GM12878 (cell line): Measurements from ENCODE around the gene ODAM. TPM values are rescaled to one million over a fixed set of nuclear protein-coding genes. Genes with fewer than 3 reads are reported as not detected.

Source experiments
- ATAC-seq: fragments of 200-7000 bp; cut with Tn5 transposase; 3 replicates; pipeline ENCODE4 v1.9.1; 2020; ENCODE audit warnings: mild to moderate bottlenecking, moderate library complexity
- BruUV-seq: library from RNA; stranded (reverse); fragments of 400-500 nt; replicated peaks from 2 replicates; lab custom pipeline; 2021; lab: Mats Ljungman, UMichigan
- CTCF ChIA-PET: fragments of 300-600 bp; sonication (Branson Sonifier 250); formaldehyde crosslinking; extraction: SDS; loops from one replicate; lab custom pipeline; 2021; ENCODE audit warnings: inconsistent platforms; lab: Yijun Ruan, JAX
- POLR2A ChIA-PET: fragments of 350-600 bp; formaldehyde crosslinking; extraction: SDS; loops from one replicate; lab custom pipeline; 2021; ENCODE audit warnings: inconsistent platforms; lab: Charles Lee
- RAD21 ChIA-PET: fragments of 300-600 bp; sonication (Branson Sonifier 250); formaldehyde crosslinking; loops from one replicate; lab custom pipeline; 2023; ENCODE audit warnings: antibody characterized with exemption; ENCODE audit not compliant: unreplicated experiment; lab: Charles Lee
- SMC1A ChIA-PET: fragments of 300-600 bp; sonication (Branson Sonifier 250); formaldehyde crosslinking; loops from one replicate; lab custom pipeline; 2023; ENCODE audit not compliant: unreplicated experiment, uncharacterized antibody; lab: Charles Lee
- DNase-seq: peaks from one replicate; pipeline ENCODE4 v3.0.0-alpha.2; 2011; ENCODE audit warnings: low read depth, low spot score
- FAIRE-seq: peaks from 3 replicates; lab custom pipeline; 2011; peaks lifted over from hg19 to GRCh38; lab: Jason Lieb, UNC
- H2AFZ ChIP-seq: 2 replicates; pipeline ENCODE4 v1.6.0; 2011; ENCODE audit warnings: low read depth, low read length, control low read depth; ENCODE audit not compliant: control insufficient read depth
- H3K27ac ChIP-seq: 2 replicates; pipeline ENCODE4 v1.5.1; 2011; ENCODE audit warnings: control low read depth; ENCODE audit not compliant: control insufficient read depth, insufficient read depth
- H3K27me3 ChIP-seq, 2 experiments: replicated peaks in 1 of 2; 2 replicates each; pipeline versions ENCODE4 v1.6.0 to v1.6.1; 2011; ENCODE audit warnings: low read length in 1 of 2; ENCODE audit not compliant: control insufficient read depth in 2 of 2, insufficient read depth in 2 of 2
- H3K36me3 ChIP-seq, 2 experiments: 2 replicates each; pipeline ENCODE4 v1.5.1; 2011; ENCODE audit warnings: low read length in 1 of 2; ENCODE audit not compliant: control insufficient read depth in 2 of 2, insufficient read depth in 2 of 2
- H3K4me1 ChIP-seq: 2 replicates; pipeline ENCODE4 v1.6.1; 2011; ENCODE audit warnings: mild to moderate bottlenecking, low read length, moderate library complexity, mixed read lengths; ENCODE audit not compliant: control insufficient read depth, insufficient read depth
- H3K4me2 ChIP-seq: 2 replicates; pipeline ENCODE4 v1.6.0; 2011; ENCODE audit warnings: control low read depth; ENCODE audit not compliant: control insufficient read depth, insufficient read depth
- H3K4me3 ChIP-seq: fragments of 200-600 bp; sonication (generic); 2 replicates; pipeline ENCODE4 v1.5.1; 2016
- H3K79me2 ChIP-seq: 2 replicates; pipeline ENCODE4 v1.6.0; 2011; ENCODE audit warnings: low read length; ENCODE audit not compliant: control insufficient read depth, insufficient read depth
- H3K9ac ChIP-seq: 2 replicates; pipeline ENCODE4 v1.8.0; 2011; ENCODE audit warnings: low read length, control low read depth, mixed read lengths; ENCODE audit not compliant: control insufficient read depth, insufficient read depth
- H3K9me3 ChIP-seq: replicated peaks from 3 replicates; pipeline ENCODE4 v1.5.1; 2011; ENCODE audit warnings: mild to moderate bottlenecking, low read length; ENCODE audit not compliant: control insufficient read depth, insufficient read depth
- H4K20me1 ChIP-seq: 2 replicates; pipeline ENCODE4 v1.6.0; 2011; ENCODE audit not compliant: control insufficient read depth, insufficient read depth
- CHD1 ChIP-seq: IDR thresholded peaks from 2 replicates; pipeline ENCODE4 v1.6.1; 2012; ENCODE audit warnings: low read depth, low read length, improper control_type of control experiment
- IKZF2 ChIP-seq, 2 experiments: fragments of 450-650 bp; IDR thresholded peaks; 2 replicates each; pipeline ENCODE4 v1.6.1; 2017; ENCODE audit warnings: mild to moderate bottlenecking in 2 of 2, moderate library complexity in 2 of 2
- PAX5 ChIP-seq: IDR thresholded peaks from 2 replicates; pipeline ENCODE4 v1.6.1; 2011; ENCODE audit warnings: low read depth, low read length, borderline replicate concordance
- RAD21 ChIP-seq: IDR thresholded peaks from 2 replicates; pipeline ENCODE4 v1.6.1; 2011; ENCODE audit warnings: mild to moderate bottlenecking, low read depth, low read length, moderate library complexity; ENCODE audit not compliant: insufficient read depth
- SUPT20H ChIP-seq: IDR thresholded peaks from 2 replicates; pipeline ENCODE4 v1.6.1; 2011; ENCODE audit warnings: low read depth, mild to moderate bottlenecking, low read length, moderate library complexity, borderline replicate concordance; ENCODE audit not compliant: control insufficient read depth
- WGBS: methylation state at CpG from one replicate; pipeline ENCODE4 v1.1.6; 2016; ENCODE audit warnings: low lambda C conversion rate; ENCODE audit not compliant: insufficient replicate concordance, insufficient coverage; ENCODE audit errors: missing lambda C conversion rate; 5-methylcytosine and 5-hydroxymethylcytosine counted together
- in situ Hi-C: fragments of 300-500 bp; cut with MboI; formaldehyde crosslinking; loops from 9 replicates; pipeline ENCODE4 v1.14.3; 2018; ENCODE audit warnings: mixed read lengths
- intact Hi-C: fragments of 100-400 bp; cut with micrococcal nuclease; formaldehyde crosslinking; loops from one replicate; pipeline ENCODE4 v1.14.2; 2022; ENCODE audit not compliant: unreplicated experiment
- polyA plus RNA-seq, 11 experiments: library from polyadenylated mRNA; depleted of rRNA in 4 of 11; unstranded in 6 of 11; stranded (reverse) in 5 of 11; fragments of >200 nt; fragmentation: Nextera tagmentation in 4 of 11; fragmentation: Illumina TruSeq in 1 of 11; extraction: Ambion mirVana in 4 of 11; extraction: Trizol in 1 of 11; gene quantifications; 1 replicate in 1 of 11; 2 replicates in 10 of 11; pipeline versions ENCODE4 v1.2.1 to v1.2.3, GENCODE V29; 2011 to 2016; ENCODE audit warnings: inconsistent platforms in 2 of 11, missing spikeins in 2 of 11, low read depth in 1 of 11
- total RNA-seq, 4 experiments: library from RNA; depleted of rRNA in 3 of 4; stranded (reverse); fragments of >200 nt in 3 of 4; fragmentation: Illumina TruSeq in 1 of 4; extraction: Trizol in 1 of 4; gene quantifications; 2 replicates each; pipeline versions ENCODE4 v1.2.1 to v1.2.3, GENCODE V29; 2013 to 2021
- TF ChIP-seq, protein P1 (sequence below): IDR thresholded peaks from 2 replicates; pipeline ENCODE4 v1.6.1; 2012; ENCODE audit warnings: mild to moderate bottlenecking, low read depth, low read length
- TF ChIP-seq, protein P2 (sequence below): fragments of 450-650 bp; IDR thresholded peaks from 2 replicates; pipeline ENCODE4 v1.6.1; 2018; ENCODE audit warnings: mild to moderate bottlenecking, low read depth, moderate library complexity; ENCODE audit not compliant: partially characterized antibody
- TF ChIP-seq, protein P3 (sequence below): IDR thresholded peaks from 2 replicates; pipeline ENCODE4 v1.6.1; 2012; ENCODE audit warnings: improper control_type of control experiment, low read depth, low read length; ENCODE audit not compliant: insufficient replicate concordance

Gene ODAM
- total and polyA plus RNA-seq, 10 of the 15 experiments (the other 5 are each of a cell fraction or from before 2014, with no cell fraction given) = not detected

DNA sequence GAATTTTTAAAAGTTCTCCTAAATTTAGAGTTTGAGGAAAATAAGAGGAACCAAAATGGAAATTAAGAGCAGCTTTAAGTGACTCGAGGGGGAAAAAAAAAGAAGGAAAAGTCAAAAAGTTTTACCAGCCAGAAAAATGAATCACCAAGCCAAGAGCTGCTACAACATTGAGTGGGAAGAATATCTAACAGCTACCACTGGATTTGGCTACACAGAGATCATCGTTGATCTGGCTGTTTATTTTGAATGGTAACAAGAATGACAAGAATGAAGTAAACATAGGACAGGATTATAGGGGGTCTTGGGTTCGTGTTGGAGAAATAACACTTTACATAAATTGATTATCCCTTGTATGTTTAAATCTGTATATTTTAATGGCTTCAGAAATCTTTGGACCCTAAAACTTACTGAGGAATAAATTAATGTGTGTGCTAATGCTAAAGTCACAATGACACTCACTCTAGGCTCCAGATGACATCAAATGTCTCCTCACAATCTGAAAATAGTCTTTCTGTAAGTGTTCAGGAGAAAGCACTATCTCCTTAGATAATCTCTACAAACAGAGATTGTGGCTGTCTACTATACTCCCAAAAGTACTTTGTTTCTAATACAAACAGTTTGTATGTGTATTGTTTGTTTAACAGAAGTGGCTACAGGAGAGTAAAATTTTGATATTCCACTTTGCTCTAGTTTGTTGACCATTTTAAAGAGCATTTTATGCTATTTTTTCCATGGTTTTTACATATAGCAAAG, 43.8 kb downstream of the ODAM start (continued):
- no peak for TF ChIP-seq SUPT20H
- TF ChIP-seq PAX5 = no peak

DNA sequence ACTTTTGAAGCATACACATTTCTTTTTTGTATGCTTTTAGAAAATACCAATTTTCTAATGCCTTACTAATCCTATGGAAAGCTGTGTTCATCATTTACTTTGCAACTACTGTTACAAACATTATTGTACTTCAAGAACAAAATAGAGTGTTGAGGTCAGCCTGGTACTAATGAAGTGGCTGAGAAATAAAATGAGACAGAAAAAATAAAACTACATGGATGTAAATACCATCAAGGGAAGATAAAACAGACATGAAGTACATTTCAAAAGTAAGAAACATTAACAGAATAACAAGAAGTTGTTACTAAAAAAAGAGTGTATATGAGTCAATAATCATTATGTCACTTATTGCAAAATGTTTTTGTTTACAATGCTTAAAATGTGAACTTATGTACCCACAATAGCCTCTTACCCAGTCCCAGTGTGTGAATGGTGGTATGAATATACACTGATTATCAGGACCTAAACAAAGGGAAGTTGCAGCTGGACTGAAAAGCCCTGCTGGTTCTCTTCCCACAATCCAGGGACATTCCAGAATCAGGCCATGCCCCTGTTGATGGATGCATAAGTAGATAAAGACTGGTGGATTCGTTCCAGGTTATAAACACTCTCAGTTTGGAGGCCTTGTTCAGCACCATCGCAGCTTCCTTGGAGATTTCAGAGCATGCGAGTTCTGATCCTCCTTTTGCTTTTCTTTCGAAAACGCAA, 44.5 kb downstream of the ODAM start:
- RAD21 ChIA-PET = no interaction called here
- POLR2A ChIA-PET = no interaction called here
- 66% methylated on average over 5 of the region's 5 CpGs for WGBS
- in situ Hi-C loops = no loop called here
- ATAC-seq = no peak
- Histone ChIP-seq H3K36me3 (no peaks in the 10 kb centered on the region), H3K9ac (no peak overlapping the region), H2AFZ (no peak overlapping the region), H3K27ac (no peak overlapping the region), H4K20me1 (no peaks in the 10 kb centered on the region), H3K4me2 (no peak overlapping the region), H3K27me3 (no peaks in the 10 kb centered on the region), H3K79me2 (no peaks in the 10 kb centered on the region), H3K9me3 (no peaks in the 10 kb centered on the region), H3K4me1 (no peaks in the 10 kb centered on the region), H3K4me3 (no peak overlapping the region)
- intact Hi-C loops = no loop called here
- SMC1A ChIA-PET = no interaction called here
- BruUV-seq = no TSS peak
- FAIRE-seq = no peak
- no peak for DNase-seq
- CTCF ChIA-PET = no interaction called here
- TF ChIP-seq, protein P1, sequence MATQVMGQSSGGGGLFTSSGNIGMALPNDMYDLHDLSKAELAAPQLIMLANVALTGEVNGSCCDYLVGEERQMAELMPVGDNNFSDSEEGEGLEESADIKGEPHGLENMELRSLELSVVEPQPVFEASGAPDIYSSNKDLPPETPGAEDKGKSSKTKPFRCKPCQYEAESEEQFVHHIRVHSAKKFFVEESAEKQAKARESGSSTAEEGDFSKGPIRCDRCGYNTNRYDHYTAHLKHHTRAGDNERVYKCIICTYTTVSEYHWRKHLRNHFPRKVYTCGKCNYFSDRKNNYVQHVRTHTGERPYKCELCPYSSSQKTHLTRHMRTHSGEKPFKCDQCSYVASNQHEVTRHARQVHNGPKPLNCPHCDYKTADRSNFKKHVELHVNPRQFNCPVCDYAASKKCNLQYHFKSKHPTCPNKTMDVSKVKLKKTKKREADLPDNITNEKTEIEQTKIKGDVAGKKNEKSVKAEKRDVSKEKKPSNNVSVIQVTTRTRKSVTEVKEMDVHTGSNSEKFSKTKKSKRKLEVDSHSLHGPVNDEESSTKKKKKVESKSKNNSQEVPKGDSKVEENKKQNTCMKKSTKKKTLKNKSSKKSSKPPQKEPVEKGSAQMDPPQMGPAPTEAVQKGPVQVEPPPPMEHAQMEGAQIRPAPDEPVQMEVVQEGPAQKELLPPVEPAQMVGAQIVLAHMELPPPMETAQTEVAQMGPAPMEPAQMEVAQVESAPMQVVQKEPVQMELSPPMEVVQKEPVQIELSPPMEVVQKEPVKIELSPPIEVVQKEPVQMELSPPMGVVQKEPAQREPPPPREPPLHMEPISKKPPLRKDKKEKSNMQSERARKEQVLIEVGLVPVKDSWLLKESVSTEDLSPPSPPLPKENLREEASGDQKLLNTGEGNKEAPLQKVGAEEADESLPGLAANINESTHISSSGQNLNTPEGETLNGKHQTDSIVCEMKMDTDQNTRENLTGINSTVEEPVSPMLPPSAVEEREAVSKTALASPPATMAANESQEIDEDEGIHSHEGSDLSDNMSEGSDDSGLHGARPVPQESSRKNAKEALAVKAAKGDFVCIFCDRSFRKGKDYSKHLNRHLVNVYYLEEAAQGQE = no peak
- TF ChIP-seq, protein P2, sequence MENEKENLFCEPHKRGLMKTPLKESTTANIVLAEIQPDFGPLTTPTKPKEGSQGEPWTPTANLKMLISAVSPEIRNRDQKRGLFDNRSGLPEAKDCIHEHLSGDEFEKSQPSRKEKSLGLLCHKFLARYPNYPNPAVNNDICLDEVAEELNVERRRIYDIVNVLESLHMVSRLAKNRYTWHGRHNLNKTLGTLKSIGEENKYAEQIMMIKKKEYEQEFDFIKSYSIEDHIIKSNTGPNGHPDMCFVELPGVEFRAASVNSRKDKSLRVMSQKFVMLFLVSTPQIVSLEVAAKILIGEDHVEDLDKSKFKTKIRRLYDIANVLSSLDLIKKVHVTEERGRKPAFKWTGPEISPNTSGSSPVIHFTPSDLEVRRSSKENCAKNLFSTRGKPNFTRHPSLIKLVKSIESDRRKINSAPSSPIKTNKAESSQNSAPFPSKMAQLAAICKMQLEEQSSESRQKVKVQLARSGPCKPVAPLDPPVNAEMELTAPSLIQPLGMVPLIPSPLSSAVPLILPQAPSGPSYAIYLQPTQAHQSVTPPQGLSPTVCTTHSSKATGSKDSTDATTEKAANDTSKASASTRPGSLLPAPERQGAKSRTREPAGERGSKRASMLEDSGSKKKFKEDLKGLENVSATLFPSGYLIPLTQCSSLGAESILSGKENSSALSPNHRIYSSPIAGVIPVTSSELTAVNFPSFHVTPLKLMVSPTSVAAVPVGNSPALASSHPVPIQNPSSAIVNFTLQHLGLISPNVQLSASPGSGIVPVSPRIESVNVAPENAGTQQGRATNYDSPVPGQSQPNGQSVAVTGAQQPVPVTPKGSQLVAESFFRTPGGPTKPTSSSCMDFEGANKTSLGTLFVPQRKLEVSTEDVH = no peak
- TF ChIP-seq, protein P3, sequence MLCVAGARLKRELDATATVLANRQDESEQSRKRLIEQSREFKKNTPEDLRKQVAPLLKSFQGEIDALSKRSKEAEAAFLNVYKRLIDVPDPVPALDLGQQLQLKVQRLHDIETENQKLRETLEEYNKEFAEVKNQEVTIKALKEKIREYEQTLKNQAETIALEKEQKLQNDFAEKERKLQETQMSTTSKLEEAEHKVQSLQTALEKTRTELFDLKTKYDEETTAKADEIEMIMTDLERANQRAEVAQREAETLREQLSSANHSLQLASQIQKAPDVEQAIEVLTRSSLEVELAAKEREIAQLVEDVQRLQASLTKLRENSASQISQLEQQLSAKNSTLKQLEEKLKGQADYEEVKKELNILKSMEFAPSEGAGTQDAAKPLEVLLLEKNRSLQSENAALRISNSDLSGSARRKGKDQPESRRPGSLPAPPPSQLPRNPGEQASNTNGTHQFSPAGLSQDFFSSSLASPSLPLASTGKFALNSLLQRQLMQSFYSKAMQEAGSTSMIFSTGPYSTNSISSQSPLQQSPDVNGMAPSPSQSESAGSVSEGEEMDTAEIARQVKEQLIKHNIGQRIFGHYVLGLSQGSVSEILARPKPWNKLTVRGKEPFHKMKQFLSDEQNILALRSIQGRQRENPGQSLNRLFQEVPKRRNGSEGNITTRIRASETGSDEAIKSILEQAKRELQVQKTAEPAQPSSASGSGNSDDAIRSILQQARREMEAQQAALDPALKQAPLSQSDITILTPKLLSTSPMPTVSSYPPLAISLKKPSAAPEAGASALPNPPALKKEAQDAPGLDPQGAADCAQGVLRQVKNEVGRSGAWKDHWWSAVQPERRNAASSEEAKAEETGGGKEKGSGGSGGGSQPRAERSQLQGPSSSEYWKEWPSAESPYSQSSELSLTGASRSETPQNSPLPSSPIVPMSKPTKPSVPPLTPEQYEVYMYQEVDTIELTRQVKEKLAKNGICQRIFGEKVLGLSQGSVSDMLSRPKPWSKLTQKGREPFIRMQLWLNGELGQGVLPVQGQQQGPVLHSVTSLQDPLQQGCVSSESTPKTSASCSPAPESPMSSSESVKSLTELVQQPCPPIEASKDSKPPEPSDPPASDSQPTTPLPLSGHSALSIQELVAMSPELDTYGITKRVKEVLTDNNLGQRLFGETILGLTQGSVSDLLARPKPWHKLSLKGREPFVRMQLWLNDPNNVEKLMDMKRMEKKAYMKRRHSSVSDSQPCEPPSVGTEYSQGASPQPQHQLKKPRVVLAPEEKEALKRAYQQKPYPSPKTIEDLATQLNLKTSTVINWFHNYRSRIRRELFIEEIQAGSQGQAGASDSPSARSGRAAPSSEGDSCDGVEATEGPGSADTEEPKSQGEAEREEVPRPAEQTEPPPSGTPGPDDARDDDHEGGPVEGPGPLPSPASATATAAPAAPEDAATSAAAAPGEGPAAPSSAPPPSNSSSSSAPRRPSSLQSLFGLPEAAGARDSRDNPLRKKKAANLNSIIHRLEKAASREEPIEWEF = no peak
- TF ChIP-seq IKZF2 (IDR thresholded peaks at IDR 0.05) = no peak
- TF ChIP-seq RAD21 = no peak
- TF ChIP-seq CHD1 = no peak
